Non-pigmented ciliary epithelial cell (primary cell): ENCODE data around the gene NRXN3.

Experiments
- DNase-seq: peaks from one replicate; pipeline ENCODE4 v3.0.0-alpha.2; 2010; ENCODE audit warnings: low read depth

The NRXN3 gene

DNA sequence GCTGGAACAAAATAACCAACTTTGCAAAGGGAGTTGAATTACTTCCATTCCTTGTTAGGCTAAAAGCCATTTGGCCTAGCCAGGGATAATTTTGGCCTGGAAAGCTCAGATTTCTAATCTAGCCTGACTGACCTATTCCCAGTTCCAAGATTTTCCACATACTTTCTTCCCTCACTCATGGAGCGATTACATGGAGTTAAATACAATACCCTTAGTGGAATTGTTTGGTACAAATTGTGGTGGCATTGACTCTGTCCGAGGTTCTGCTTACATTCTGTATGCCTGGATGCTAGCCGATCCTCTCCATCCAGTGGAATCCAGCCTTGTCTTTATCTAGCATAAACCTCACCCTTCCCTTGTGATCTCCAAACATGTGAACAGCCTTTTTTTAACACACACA lies 1076.0 kb downstream of the NRXN3 start:
- no peak for DNase-seq

DNA sequence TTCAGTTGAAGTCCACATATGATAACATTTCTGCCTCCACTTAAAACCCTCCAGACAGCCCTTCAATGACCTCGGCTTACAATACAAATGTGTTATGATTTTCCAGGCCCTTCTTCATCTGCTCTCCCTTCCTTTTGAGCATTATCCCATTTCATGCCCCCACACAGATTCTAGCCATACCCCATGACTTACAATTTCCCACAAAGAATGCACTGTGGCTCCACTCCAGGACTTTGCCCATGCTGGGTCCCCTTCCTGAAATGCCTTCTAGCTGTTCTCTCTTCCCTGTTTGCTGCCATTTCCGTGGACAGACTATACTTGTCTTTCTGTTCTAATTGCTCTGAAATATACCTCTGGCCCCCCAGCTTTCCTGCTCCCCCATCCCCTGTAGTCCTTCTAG lies 1078.0 kb downstream of the NRXN3 start:
- no peak for DNase-seq

GRCh38 chr14:79248771-79249170 lies 1078.6 kb downstream of the NRXN3 start:
- no peak for DNase-seq

DNA sequence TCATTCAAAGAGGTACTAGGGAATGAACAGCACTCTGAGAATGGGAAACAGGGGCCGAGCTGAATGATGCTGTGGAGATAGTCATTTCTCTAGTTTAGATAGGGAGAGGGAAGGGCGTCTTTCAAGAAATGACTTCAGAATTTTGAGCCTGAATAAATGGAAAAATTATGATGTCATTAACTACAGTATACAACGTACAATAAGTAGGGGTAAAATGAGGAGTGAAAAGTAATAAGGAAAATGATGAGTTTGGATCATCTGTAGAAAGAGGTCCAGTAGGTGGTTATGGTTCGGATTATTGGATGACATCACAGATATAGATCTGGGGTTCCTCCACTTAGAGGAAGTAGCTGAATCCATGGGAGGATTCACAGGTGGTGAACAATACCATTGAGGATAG lies 1081.1 kb downstream of the NRXN3 start:
- DNase-seq: no peak

- no peak for DNase-seq
These were observed 1083.4 kb downstream of the NRXN3 start for GRCh38 chr14:79253576-79253975.

DNA sequence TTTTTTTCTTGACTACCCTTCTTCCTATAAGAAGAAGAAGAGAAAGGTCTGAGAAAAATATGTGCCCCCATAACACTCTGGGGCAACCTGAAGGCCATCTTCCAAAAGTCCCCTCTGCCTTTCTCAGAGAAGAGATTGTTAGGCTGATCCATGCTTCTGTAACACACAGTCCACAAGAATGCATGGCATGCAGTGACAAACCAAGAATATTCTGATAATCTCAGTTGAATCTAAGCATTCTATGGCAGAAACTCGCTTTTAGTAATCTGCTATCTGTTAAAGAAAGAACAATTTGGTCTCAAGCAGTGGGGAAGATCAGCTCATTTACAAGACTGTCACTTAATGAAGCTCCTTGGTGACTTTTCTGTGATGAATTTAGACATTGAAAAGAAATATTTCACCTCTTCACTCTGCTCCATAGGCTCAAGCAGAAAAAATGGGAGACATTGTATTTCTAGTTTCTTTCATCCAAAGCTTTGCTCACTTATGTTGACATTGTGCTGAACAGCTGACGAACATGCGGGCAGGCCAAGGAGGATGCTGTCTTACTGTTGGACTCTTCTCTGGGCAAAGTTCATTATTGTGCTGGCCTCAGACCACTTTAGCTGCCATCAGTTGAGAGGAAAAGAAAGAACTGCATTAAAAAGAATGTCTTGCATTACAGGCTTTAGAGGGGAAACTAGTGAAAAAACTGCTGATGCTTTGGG lies 1084.0 kb downstream of the NRXN3 start:
- peak; percentile 28 for DNase-seq

- no peak for DNase-seq
These were observed 1086.2 kb downstream of the NRXN3 start for GRCh38 chr14:79256380-79256779.

DNA sequence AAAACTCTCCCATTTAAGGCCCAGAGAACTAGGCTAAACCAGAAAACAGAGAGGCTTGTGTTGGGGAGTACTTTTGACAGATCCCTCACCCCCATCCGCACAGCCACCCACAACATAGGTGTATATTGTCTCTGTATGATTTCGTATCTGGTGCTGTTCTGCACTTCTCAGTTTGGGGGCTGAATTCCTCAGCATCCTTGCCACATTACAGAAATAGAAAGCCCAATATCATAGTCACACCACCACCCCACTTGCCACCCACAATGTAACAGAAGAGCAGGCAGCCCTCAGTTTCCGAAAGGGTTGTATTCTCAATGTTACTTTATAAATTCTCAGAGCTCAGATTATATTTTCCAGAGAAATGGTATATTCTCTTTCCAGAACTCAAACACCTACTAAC lies 1090.2 kb downstream of the NRXN3 start:
- DNase-seq: no peak

DNA sequence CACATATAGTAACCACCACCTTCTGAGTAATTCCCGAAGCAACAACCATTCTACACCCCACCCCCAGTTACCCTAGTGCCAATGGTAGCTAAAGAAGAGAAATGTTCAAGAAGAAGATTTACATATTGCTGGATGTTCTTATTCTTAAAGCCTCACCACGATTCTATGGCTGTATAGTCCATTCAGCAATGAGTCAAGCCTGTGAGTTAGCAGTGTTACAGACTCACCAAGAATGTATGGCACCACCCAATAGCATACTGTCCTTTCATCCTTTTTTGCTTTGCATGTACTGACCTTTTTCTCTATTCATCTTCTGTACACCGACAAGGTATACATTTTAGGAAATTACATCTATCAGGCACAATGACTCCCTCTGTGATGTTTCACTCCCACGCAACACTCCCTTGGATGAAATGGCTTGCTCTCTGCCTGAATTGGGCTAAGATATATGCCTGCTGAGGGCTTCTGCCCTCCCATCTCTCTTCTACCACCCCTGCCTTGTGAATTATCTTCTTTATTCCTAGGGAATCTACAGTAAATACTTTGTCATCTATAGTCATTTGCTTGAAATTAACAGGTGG lies 1095.3 kb downstream of the NRXN3 start:
- DNase-seq: no peak

DNA sequence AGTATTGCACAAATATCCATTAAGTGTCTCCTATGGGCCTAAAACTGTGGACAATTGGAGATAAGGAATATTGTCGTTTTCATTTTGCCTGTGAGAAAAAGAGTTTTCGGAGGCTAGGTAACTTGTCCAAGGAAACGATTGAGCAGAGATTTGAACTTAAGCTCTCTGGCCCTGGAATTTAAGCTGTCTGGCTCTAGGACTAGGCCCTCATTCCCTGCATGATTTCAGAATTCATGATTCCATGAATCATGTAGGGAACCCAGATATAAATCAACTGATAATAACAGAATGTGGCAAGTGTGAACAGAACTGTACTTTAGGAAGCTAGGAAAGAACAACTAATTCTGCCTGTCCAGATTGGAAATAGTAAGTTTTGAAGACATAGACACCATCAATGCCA lies 1100.2 kb downstream of the NRXN3 start:
- no peak for DNase-seq

DNA sequence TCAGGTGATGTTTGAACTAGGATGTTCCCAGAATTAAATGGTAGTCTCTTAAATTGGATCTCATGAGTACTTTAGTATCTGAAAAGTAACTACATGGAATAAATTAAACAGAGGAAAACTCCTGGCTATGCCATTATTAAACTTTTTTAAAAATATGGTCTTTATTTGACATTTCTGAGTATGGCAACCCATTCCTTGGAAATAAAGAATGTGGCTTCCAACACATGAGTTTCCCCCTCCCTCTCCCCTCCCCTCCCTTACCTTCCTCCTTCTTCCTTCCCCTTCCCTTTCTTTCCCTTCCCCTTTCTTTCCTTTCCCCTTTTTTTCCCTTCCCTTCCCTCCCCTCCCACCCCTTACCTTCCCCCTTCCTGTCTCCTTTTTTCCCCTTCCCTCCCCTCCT lies 1100.9 kb downstream of the NRXN3 start:
- no peak for DNase-seq

DNA sequence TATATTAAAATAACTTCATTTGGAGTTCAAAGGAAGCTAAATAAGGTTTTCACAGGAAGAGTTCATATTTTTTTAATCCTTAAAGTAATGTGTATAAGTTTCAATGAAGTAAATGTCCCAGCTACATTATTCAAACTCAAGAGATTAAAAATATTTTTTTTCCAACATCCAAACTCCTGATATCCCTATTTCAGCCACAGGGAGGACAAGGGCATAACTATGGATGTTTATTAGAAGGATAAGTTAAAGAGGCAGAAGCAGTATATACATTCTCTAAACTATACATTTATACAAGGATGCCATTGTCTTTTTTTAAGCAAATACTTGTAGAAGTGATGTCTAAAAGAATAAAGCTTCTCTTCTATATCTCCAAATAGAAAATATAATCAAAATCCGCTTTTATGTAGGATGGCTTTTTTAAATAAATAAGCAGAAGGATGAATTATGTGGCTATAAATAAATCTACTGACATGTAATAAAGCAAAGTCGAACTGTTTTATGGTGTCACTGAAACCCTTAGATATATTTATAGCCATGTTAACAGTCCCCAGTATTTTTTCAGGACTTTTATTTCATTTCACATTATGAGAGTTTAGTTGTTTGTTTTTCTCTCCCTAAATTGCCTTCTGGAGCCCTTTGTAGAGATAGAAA lies 1104.6 kb downstream of the NRXN3 start:
- no peak for DNase-seq

- no peak for DNase-seq
These were observed 1105.1 kb downstream of the NRXN3 start for GRCh38 chr14:79275292-79275655.

GRCh38 chr14:79278286-79278797 lies 1108.2 kb downstream of the NRXN3 start:
- no peak for DNase-seq

GRCh38 chr14:79278798-79279644 lies 1108.8 kb downstream of the NRXN3 start:
- DNase-seq: peak; percentile 58

- no peak for DNase-seq
These were observed 1109.7 kb downstream of the NRXN3 start for GRCh38 chr14:79279645-79280597.

GRCh38 chr14:79281244-79282152 lies 1111.3 kb downstream of the NRXN3 start:
- no peak for DNase-seq

GRCh38 chr14:79284621-79285020 lies 1114.4 kb downstream of the NRXN3 start:
- DNase-seq: no peak

DNA sequence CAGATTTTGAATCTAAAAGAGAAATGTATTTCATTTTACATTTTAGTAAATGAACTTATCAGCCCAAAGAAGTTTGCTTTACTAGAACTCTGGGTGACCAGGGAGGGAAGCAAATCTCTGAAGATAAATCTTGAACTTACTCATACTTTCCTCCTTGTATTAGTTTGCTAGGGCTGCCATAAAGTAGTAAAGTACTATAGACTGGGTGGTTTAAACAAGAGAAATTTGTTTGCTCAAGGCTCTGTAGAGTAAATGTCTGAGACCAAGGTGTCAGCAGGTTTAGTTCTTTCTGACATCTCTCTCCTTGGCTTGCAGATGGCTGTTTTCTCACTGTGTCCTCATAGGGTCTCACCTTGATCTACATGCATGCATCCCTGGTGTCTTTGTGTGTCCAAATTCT lies 1115.1 kb downstream of the NRXN3 start:
- DNase-seq: no peak

GRCh38 chr14:79287976-79288375 lies 1117.8 kb downstream of the NRXN3 start:
- DNase-seq: no peak
